Brain microvascular endothelial cell (primary cell): ENCODE data around the gene GPX1.

Source experiments
- DNase-seq: peaks from one replicate; pipeline ENCODE4 v3.0.0-alpha.2; 2020
- H3K27ac ChIP-seq: fragments of 250-450 bp; sonication (Bioruptor Pico); 2 replicates; pipeline ENCODE4 v1.5.1; 2020; ENCODE audit warnings: mild to moderate bottlenecking, moderate library complexity
- H3K27me3 ChIP-seq: fragments of 250-450 bp; sonication (Bioruptor Pico); replicated peaks from 2 replicates; pipeline ENCODE4 v1.5.1; 2020; ENCODE audit warnings: mild to moderate bottlenecking
- H3K36me3 ChIP-seq: fragments of 250-450 bp; sonication (Bioruptor Pico); replicated peaks from 2 replicates; pipeline ENCODE4 v1.5.1; 2020; ENCODE audit warnings: mild to moderate bottlenecking
- H3K4me3 ChIP-seq: 2 replicates; pipeline ENCODE4 v1.5.1; 2011; ENCODE audit warnings: low read depth, mild to moderate bottlenecking, control low read depth, low read length, moderate library complexity
- in situ Hi-C: cut with HindIII; loops from 2 replicates; pipeline ENCODE4 v1.10.0; 2017; ENCODE audit warnings: low sequenced_read_pairs, low pct_ligation_motif_present
- TF ChIP-seq, protein P1 (sequence below): IDR thresholded peaks from 2 replicates; pipeline ENCODE4 v1.5.1; 2011; ENCODE audit warnings: low read depth, mild to moderate bottlenecking, moderate library complexity, low read length, control low read depth, inconsistent platforms; ENCODE audit errors: missing control alignments

The GPX1 gene

DNA sequence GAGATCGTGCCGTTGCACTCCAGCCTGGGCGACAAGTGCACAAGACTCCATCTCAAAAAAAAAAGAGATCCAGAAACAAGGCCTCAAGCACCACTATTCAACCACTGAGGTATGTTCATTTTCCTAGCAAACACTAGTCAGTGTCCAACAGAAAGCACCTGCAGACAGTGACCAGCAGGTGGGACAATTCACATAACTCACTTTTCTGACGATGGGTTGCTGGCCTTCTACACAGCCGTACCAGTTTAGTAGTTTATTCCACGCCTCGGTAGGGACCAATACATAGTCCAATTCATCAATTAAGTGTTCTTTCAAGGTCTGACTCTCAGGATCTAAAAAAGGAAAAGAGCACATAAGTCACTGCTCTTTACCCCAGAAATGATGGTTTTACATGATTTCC, 30.7 kb downstream of the GPX1 start:
- Histone ChIP-seq H3K36me3 (peaks cover 72% of the 10 kb centered on the region), H3K27ac (no peak overlapping the region), H3K27me3 (no peaks in the 10 kb centered on the region), H3K4me3 (no peak overlapping the region)
- in situ Hi-C loops, result no loop called here
- DNase-seq, result no peak
- TF ChIP-seq, protein P1, sequence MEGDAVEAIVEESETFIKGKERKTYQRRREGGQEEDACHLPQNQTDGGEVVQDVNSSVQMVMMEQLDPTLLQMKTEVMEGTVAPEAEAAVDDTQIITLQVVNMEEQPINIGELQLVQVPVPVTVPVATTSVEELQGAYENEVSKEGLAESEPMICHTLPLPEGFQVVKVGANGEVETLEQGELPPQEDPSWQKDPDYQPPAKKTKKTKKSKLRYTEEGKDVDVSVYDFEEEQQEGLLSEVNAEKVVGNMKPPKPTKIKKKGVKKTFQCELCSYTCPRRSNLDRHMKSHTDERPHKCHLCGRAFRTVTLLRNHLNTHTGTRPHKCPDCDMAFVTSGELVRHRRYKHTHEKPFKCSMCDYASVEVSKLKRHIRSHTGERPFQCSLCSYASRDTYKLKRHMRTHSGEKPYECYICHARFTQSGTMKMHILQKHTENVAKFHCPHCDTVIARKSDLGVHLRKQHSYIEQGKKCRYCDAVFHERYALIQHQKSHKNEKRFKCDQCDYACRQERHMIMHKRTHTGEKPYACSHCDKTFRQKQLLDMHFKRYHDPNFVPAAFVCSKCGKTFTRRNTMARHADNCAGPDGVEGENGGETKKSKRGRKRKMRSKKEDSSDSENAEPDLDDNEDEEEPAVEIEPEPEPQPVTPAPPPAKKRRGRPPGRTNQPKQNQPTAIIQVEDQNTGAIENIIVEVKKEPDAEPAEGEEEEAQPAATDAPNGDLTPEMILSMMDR, result peak; percentile 47

DNA sequence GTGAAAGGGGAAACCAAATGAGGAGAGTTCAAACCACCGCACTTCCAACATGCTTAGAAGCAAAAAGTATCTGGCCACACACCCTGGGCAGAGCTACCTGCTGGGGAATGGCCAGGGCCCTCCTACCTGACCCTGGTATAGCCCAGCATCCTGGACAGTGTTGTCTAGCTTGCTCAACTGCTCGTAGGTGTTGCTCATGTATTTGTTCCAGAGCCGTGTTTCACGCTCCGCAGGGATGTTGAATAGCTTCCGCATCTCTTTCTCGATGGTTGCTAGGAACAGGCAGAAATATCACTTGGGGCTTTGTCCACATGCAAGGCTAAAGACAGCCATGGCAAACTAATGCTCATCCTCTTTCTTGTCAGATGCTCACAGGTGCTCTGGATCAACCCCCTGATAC, 33.4 kb downstream of the GPX1 start:
- in situ Hi-C loops, result no loop called here
- no peak overlapping the region for H3K27ac ChIP-seq

DNA sequence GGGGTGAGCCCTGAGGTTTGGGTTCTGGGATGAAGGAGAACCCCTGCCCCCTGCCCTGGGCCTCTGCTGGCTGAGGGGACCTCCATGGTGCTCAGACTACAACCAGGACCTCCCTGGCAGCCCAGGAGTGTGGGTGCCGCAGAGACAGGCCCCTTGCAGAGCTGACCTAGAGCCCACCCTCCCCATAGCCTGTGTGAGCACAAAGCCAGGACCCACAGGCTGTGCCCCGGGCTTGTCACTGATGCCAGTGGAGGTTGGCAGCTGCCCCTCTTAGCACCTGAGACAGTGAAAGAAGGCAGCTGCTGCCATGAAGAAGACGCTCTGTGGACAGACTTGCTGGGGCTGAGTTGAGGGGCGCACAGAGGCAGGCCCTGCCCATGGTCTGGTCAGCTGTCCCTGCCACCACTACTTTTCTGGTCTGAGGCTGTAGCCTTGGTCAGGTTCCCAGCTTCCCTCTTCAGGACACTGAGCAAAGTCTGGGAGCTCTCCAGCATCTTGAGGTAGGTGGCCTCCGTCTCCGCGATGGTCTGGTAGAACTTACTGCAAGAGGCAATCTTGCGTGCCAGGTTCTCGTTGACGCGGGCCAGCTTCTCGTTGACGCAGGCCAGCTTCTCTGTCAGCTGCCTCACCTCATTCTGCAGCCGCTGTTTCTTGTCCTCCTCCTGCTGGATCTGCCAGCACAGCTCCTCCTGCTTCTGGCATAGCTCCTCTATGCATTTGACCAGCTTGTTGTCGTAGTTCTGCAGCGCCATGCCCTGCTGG, 41.3 kb downstream of the GPX1 start:
- DNase-seq, result no peak
- Histone ChIP-seq H3K27ac (no peak overlapping the region), H3K4me3 (no peak overlapping the region), H3K36me3 (peaks cover 51% of the 10 kb centered on the region), H3K27me3 (no peaks in the 10 kb centered on the region)
- TF ChIP-seq, protein P1, result no peak
- in situ Hi-C loops, result no loop called here

More for the DNA sequence above, 33.4 kb downstream of the GPX1 start:
- DNase-seq, result no peak
- TF ChIP-seq, protein P1, result no peak
- H3K4me3 ChIP-seq, result no peak overlapping the region
- no peaks in the 10 kb centered on the region for H3K27me3 ChIP-seq
- peaks cover 79% of the 10 kb centered on the region for H3K36me3 ChIP-seq

DNA sequence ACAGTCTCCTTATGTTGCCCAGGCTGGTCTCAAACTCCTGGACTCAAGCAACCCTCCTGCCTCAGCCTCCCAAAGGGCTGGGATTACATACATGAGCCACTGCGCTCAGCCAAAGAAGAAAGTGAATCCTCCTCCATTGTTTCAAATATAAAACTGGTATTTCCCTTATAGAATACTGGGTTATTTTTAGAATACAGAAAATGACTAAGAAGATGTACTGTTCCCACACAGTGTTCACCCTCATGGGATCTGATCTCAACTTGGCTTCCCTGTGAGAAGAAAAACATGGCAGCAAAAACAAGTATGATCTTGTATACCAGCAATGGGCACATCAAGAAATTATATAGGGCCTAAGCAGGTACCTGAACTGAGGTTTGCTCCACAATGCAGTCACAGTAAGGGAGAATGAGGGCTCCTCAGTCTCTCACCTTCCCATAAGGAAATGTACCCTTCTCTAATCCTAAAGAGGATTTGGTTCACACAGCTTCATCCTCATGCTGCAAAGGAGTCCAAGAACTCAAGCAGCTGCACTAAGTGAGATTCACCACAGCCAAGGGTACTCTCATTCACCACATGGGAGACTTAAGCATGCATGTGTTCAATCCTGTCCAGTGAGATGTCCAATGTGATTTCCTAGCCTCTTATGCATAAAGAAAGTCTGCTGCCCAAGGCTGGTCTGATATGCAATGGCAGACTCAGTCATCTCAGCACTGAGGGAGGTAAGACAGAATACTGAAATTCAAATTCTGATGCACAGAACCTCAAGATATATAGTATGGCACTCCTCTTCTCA, 44.1 kb downstream of the GPX1 start:
- TF ChIP-seq, protein P1, result no peak
- peaks cover 45% of the 10 kb centered on the region for H3K36me3 ChIP-seq
- H3K4me3 ChIP-seq, result no peak overlapping the region
- peak; percentile 53 for DNase-seq
- H3K27ac ChIP-seq, result peak overlapping the region; percentile 49
- no peaks in the 10 kb centered on the region for H3K27me3 ChIP-seq
- in situ Hi-C loops, result no loop called here

DNA sequence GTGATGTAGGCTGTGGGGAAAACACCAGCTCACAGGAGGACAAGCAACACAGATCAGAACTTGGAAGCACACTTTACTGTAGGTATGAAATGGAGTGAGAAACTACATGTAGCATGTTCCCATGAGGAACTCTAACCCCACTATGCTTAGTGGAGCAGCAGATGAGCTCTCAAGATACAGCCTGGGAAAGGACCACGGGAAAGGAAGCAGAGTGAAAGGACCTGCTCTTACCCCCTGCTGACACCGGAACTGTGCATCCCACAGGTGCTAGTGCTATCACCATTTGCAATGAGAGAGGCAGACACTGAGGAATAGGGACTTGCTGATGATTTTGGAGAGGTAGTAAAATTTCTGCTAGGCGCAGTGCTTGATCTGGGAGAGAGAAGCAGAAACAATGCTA, 46.9 kb downstream of the GPX1 start:
- in situ Hi-C loops, result no loop called here
- Histone ChIP-seq H3K27me3 (no peaks in the 10 kb centered on the region), H3K27ac (no peak overlapping the region), H3K4me3 (no peak overlapping the region), H3K36me3 (peaks cover 45% of the 10 kb centered on the region)
- TF ChIP-seq, protein P1, result no peak
- no peak for DNase-seq
